OCI-LY1 (cell line): ENCODE measurements around the gene DGKD.

Source experiments
- CTCF ChIP-seq: fragments of 200-600 bp; sonication (generic), shearing (Covaris generic); IDR thresholded peaks from 2 replicates; pipeline ENCODE4 v1.5.1; 2017; ENCODE audit warnings: mild to moderate bottlenecking, antibody characterized with exemption, low read length, moderate library complexity, mixed read lengths
- EZH2 ChIP-seq: fragments of 200-600 bp; sonication (generic), shearing (Covaris generic); IDR thresholded peaks from 2 replicates; pipeline ENCODE4 v1.8.0; 2017; ENCODE audit warnings: borderline replicate concordance, mixed run types, mild to moderate bottlenecking, antibody characterized with exemption, low read length, moderate library complexity, mixed read lengths

- TF ChIP-seq CTCF (no peak), EZH2 (no peak)
Measured at GRCh38 chr2:233482616-233483015, 128.3 kb downstream of the DGKD start.
